Measurements from ENCODE around the gene MSI2.

Gene MSI2

GRCh38 chr17:57461082-57461481 lies 204.8 kb downstream of the MSI2 start:
- DNase-seq (ENCODE audit: low read depth): no peak

- DNase-seq (ENCODE audit: low read depth): no peak
Observed at GRCh38 chr17:57462007-57462579, 205.8 kb downstream of the MSI2 start.

GRCh38 chr17:57463103-57463885 lies 207.0 kb downstream of the MSI2 start:
- DNase-seq (ENCODE audit: low read depth): no peak

GRCh38 chr17:57464191-57464864 lies 208.0 kb downstream of the MSI2 start:
- no peak for DNase-seq (ENCODE audit: low read depth)

- DNase-seq (ENCODE audit: low read depth): no peak
Observed at GRCh38 chr17:57465610-57466009, 209.3 kb downstream of the MSI2 start.

- DNase-seq (ENCODE audit: low read depth): no peak
Observed at GRCh38 chr17:57466017-57466471, 209.7 kb downstream of the MSI2 start.

- no peak for DNase-seq (ENCODE audit: low read depth)
Observed at GRCh38 chr17:57466521-57466920, 210.2 kb downstream of the MSI2 start.

- DNase-seq (ENCODE audit: low read depth): no peak
Observed at GRCh38 chr17:57467226-57467625, 210.9 kb downstream of the MSI2 start.

GRCh38 chr17:57467801-57468200 lies 211.5 kb downstream of the MSI2 start:
- DNase-seq (ENCODE audit: low read depth): no peak

- DNase-seq (ENCODE audit: low read depth): no peak
Observed at GRCh38 chr17:57468932-57469775, 212.8 kb downstream of the MSI2 start.

- DNase-seq (ENCODE audit: low read depth): no peak
Observed at GRCh38 chr17:57470906-57471305, 214.6 kb downstream of the MSI2 start.

- no peak for DNase-seq (ENCODE audit: low read depth)
Observed at GRCh38 chr17:57471868-57472368, 215.6 kb downstream of the MSI2 start.

GRCh38 chr17:57475796-57476195 lies 219.5 kb downstream of the MSI2 start:
- no peak for DNase-seq (ENCODE audit: low read depth)

GRCh38 chr17:57477522-57478362 lies 221.4 kb downstream of the MSI2 start:
- DNase-seq (ENCODE audit: low read depth): no peak

GRCh38 chr17:57478478-57479250 lies 222.3 kb downstream of the MSI2 start:
- DNase-seq (ENCODE audit: low read depth): no peak

GRCh38 chr17:57480438-57481196 lies 224.3 kb downstream of the MSI2 start:
- DNase-seq (ENCODE audit: low read depth): no peak

GRCh38 chr17:57481910-57482391 lies 225.6 kb downstream of the MSI2 start:
- DNase-seq (ENCODE audit: low read depth): no peak

GRCh38 chr17:57482657-57483056 lies 226.3 kb downstream of the MSI2 start:
- DNase-seq (ENCODE audit: low read depth): no peak

GRCh38 chr17:57484081-57484666 lies 227.9 kb downstream of the MSI2 start:
- DNase-seq (ENCODE audit: low read depth): no peak

Data from activated T-helper 1 cell treated with Interleukin-2 at 50 U/mL for 16 hours (primary cell).